Astrocyte of the hippocampus (primary cell): Measurements from ENCODE around the gene RASSF10.
"Not testable (repeated sequence)": the region's sequence is repeated elsewhere in the genome, so short reads cannot be mapped to it uniquely, and the experiment has no call there.

Experiments
- DNase-seq: peaks from one replicate; pipeline ENCODE4 v3.0.0; 2011; ENCODE audit warnings: low read depth, low spot score

RASSF10 gene

DNA sequence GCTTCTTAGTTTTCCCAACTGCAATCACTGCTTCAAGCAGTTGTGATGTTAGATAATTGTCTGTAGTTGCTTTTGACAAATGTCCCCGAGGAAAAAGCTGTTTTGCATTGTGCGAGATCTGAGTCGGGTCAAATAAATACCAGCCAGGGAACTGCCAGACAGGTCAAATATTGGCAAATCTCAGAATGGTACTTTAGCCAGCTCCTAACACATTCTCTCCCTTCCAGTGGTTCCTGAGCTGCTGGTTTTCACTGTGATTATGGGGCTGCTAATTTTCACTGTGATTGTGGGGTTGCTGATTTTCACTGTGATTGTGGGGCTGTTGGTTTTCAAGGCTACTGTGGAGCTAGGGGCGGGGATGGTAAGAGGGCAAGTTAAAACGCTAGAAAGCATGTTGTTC is 14.3 kb downstream of the RASSF10 start:
- DNase-seq: no peak

DNA sequence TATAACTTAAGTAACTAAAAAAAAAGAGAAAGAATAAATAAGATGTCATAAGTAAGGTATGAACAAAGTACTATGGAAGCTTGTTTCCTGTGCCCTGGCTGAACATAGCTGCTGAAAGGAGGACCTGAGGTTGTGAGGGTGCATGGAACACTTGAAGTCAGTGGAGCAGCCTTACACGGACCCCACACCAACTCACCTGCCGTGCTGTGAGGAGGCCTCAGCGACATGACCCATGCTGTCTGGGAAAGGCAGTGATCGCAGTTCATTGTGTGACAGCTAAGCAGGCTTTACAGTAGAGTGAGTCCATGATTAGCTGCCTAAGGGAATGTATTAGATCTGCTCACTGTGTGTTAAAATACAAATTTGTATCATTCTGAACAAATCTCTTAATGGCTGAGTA is 17.6 kb downstream of the RASSF10 start:
- no peak for DNase-seq

DNA sequence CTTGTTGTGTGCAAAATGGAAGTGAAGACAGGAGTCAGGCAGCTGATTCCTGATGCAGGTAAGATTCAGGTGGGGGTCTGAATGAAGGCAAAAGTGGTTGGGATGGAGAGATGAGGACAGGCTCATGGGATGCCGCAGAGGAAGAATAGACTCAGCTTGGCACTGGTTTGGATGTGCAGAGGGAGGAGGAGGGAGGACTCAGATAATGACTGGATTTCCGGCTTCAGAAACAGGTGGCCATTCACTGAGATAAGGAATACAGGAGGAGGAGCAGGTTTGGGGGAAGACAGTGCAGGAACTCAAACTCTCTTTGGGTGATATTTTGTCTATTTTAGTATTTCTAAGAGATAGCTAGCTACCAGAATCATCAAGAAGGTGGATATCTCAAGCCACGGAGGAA is 19.2 kb downstream of the RASSF10 start:
- no peak for DNase-seq

GRCh38 chr11:13029872-13030271 is 20.8 kb downstream of the RASSF10 start:
- no peak for DNase-seq

DNA sequence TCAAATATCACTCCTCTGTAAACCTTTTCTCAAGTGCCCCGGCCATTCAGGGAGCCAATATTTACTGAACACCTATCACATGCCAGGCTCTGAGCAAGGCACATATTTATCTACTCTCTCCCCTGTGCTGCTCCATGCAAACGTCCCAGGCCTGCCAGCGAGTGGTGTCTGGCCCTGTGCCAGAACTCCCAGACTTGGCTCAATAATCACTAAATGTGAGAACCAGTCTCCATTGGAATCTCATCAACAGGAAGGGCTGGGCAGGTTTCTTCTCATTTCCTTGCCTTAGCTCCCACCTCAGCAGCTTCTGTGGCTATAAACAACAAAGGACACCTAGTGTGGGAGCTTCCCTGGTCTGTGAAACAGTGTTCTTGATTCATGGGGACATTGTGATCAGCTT is 21.7 kb downstream of the RASSF10 start:
- DNase-seq: peak; percentile 48

- DNase-seq: no peak
These were observed 22.2 kb downstream of the RASSF10 start for GRCh38 chr11:13031349-13031748.

DNA sequence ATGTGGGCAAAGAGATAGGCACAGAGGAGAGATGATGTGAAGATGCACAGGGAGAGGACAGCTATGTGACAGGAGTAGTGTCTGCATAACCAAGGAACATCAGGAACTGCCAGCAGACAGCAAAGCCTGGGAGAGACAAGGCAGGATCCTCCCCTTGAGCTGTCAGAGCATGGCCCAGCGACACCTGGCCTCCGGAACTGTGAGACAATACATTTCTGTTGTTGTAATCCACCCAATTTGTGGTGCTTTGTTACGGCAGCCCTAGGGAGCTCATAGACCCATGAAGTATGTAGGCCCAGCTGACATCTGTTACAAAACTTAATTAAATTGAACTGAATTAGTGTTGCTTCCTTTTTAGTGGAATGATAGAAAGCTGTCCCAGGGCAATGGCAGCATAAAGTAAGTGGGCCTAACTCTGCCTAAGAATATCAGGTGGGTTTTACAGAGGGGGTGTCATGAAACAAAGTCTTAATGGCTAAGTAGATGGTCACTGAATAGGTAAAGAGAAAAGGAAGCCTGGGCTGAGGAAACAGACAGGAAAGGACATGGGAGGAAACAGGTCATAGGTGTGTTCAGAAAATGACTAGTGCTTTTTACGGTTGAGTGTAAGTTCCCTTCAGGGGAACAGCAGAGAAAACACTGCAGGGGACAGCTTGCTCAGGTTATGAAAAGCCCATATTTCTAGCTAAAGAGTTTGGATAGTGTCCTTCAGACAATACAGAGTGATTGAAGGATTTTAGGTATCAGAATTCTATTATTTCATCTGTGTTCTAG is 24.8 kb downstream of the RASSF10 start:
- DNase-seq: no peak

- DNase-seq: no peak
These were observed 26.6 kb downstream of the RASSF10 start for GRCh38 chr11:13035711-13036110.

DNA sequence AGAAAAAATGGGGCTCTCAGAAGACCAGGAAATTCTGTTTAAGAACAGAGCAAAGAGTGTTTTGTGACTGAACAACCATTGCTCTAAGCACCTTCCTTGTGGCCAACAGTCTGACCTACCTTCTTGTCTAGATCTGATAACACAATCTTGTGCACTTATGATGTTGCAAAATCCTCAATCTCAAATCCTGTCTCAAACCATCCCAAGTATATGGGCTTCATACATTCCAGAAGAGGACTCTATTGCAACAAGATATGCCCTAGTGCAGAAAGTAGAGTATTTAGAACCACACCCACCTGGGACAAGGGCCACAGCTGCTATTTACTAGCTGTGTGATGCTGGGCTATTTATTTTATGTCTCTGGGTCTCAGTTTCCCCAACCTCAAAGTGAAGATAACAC is 27.1 kb downstream of the RASSF10 start:
- no peak for DNase-seq

DNA sequence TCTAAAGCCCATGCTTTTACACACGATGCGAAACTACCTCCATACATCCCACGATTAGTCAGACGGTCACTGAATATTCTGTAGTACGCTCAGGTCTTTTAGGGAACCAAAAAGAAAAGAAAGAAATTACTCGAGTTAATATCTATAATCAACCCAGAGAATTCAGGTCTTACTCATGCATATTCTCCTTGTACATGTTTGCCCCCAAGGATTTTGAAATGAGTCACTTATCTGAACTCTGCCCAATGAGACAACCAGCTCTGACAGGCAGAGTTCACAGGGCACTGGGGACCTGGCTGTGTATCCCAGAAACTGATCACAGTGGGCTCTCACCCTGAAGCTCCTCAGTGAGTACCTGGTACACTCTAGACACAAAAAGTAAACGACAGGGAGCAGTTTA is 29.2 kb downstream of the RASSF10 start:
- DNase-seq: no peak

DNA sequence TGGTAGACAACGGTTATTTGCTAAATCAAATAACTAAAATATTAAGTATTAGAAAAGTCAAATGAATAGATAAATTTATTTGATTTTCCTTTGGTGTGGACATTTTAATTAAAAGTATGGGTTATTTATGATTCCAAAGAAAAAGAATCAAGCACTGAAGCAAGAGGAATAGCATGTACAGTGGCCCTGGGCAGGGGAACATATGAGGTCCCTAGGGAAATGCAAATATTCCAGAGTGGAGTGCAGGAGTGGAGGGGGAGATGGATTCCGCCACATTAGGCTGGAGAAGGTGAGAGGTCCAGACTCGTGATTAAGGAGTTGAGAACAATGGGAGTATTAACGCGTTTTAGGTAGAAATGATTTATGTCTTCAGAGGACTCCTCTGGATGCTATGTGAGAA is 30.0 kb downstream of the RASSF10 start:
- DNase-seq: no peak

- no peak for DNase-seq
These were observed 31.9 kb downstream of the RASSF10 start for GRCh38 chr11:13040969-13041561.

DNA sequence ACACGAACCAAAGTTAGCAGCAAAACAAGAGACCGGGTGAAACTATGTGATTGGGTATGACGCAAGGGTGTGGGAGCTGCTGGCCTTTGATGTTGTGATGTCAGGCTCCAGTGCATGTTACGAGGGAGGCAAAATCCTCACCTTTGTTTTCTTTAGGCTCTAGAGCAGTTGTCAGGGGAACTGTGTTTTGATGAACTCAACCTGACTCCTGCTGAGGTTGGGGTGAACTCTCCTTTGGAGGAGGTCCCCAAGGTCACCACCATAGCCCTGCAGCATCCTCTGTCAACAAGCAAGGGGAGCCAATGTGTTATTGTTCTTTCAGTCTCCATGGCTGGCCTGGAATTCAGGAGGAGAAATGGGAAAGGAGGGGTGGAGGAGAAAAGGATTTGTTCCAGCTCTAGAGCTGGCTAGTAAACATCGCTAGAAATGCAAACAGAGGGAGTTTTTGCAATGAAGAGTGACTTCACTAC is 33.8 kb downstream of the RASSF10 start:
- DNase-seq: no peak

- no peak for DNase-seq
These were observed 35.0 kb downstream of the RASSF10 start for GRCh38 chr11:13043912-13044628.

- DNase-seq: not testable (repeated sequence)
These were observed 36.0 kb downstream of the RASSF10 start for GRCh38 chr11:13045089-13045488.

- DNase-seq: no peak
These were observed 36.6 kb downstream of the RASSF10 start for GRCh38 chr11:13045734-13046133.

DNA sequence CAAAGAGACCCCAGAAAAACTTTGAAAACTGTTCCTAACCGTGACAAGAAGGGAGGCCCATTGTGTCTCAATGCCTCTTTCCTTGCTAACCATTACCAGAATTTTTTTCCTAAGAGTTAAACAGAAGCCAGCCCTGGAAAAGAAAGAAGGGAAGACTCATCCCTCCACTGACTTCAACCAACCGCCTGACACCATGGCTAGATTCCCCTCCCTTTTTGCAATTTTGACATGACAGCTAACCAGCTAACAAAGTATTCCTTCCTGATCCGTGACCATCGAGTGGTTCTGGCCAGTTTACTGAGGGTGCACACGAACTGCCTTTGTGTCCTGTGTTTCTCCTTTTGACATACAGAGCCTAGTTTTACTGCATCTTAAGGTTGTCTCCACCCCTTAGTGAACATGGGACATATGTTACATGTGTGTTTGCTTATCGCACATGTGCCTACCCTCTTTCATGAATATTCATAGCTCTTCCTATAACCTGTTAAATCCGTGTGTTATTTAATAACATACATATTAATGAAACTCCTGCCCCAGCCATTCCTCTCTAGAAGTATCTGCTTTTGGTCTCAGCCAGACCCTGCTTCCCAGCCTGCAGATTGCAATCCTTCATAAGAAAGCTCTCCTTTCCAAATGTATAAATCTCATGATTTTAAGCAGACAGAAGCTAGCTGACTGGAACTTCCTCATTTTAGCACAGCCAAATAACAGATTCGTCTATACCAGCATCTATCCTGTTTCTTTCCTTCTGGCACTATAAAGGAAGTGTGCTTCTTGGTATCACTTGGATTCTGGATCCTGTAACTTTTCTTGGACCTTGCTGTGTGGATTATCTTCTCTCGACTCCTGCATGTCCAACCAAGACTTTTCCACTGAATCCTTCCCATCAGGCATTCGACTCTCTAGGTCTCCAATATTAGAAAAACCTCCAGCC is 37.8 kb downstream of the RASSF10 start:
- DNase-seq: no peak

GRCh38 chr11:13047884-13048283 is 38.8 kb downstream of the RASSF10 start:
- DNase-seq: no peak

- no peak for DNase-seq
These were observed 42.1 kb downstream of the RASSF10 start for GRCh38 chr11:13051257-13051656.

GRCh38 chr11:13052130-13052571 is 43.0 kb downstream of the RASSF10 start:
- peak; percentile 13 for DNase-seq

DNA sequence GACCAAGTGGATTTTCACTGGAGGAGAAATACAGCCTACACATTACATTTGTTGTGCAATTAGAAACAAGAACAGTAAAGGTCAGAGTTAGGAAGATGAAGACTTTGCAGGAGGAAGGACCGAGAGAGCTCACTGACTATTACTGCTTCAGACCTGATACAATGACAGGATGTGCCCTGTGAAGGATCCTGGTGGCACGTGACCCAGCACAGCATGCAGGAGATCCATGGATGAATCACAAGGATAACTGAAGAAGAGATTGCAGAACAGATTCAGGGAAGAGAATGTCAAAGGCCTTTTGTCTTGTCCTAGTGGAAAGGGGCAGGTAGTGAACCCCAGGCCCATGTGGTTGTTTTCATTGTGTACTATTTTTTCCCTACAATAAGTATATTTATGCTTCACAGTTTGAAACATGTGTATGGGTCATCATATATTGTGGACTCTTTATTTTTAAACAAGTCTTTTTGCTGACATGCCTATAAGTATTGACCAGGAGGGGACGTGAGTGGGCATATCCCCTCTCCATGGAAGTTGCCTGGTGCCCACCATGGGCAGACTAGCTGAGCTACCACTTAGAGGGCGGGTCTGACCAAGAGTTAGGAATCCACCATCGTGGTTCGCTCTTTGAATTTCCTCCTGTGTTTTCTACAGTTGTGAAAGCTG is 44.3 kb downstream of the RASSF10 start:
- no peak for DNase-seq
